GM12878 (cell line): Measurements from ENCODE around the gene SNAPIN. TPM values are rescaled to one million over a fixed set of nuclear protein-coding genes. Genes with fewer than 3 reads are reported as not detected.

Experiments
- ATAC-seq: fragments of 200-7000 bp; cut with Tn5 transposase; 3 replicates; pipeline ENCODE4 v1.9.1; 2020; ENCODE audit warnings: mild to moderate bottlenecking, moderate library complexity
- BruUV-seq: library from RNA; stranded (reverse); fragments of 400-500 nt; replicated peaks from 2 replicates; lab custom pipeline; 2021; lab: Mats Ljungman, UMichigan
- CTCF ChIA-PET: fragments of 300-600 bp; sonication (Branson Sonifier 250); formaldehyde crosslinking; extraction: SDS; loops from one replicate; lab custom pipeline; 2021; ENCODE audit warnings: inconsistent platforms; lab: Yijun Ruan, JAX
- POLR2A ChIA-PET: fragments of 350-600 bp; formaldehyde crosslinking; extraction: SDS; loops from one replicate; lab custom pipeline; 2021; ENCODE audit warnings: inconsistent platforms; lab: Charles Lee
- RAD21 ChIA-PET: fragments of 300-600 bp; sonication (Branson Sonifier 250); formaldehyde crosslinking; loops from one replicate; lab custom pipeline; 2023; ENCODE audit warnings: antibody characterized with exemption; ENCODE audit not compliant: unreplicated experiment; lab: Charles Lee
- SMC1A ChIA-PET: fragments of 300-600 bp; sonication (Branson Sonifier 250); formaldehyde crosslinking; loops from one replicate; lab custom pipeline; 2023; ENCODE audit not compliant: unreplicated experiment, uncharacterized antibody; lab: Charles Lee
- DNase-seq: peaks from one replicate; pipeline ENCODE4 v3.0.0-alpha.2; 2011; ENCODE audit warnings: low read depth, low spot score
- FAIRE-seq: peaks from 3 replicates; lab custom pipeline; 2011; peaks lifted over from hg19 to GRCh38; lab: Jason Lieb, UNC
- H2AFZ ChIP-seq: 2 replicates; pipeline ENCODE4 v1.6.0; 2011; ENCODE audit warnings: low read depth, low read length, control low read depth; ENCODE audit not compliant: control insufficient read depth
- H3K27ac ChIP-seq: 2 replicates; pipeline ENCODE4 v1.5.1; 2011; ENCODE audit warnings: control low read depth; ENCODE audit not compliant: control insufficient read depth, insufficient read depth
- H3K27me3 ChIP-seq, 2 experiments: replicated peaks in 1 of 2; 2 replicates each; pipeline versions ENCODE4 v1.6.0 to v1.6.1; 2011; ENCODE audit warnings: low read length in 1 of 2; ENCODE audit not compliant: control insufficient read depth in 2 of 2, insufficient read depth in 2 of 2
- H3K36me3 ChIP-seq, 2 experiments: 2 replicates each; pipeline ENCODE4 v1.5.1; 2011; ENCODE audit warnings: low read length in 1 of 2; ENCODE audit not compliant: control insufficient read depth in 2 of 2, insufficient read depth in 2 of 2
- H3K4me1 ChIP-seq: 2 replicates; pipeline ENCODE4 v1.6.1; 2011; ENCODE audit warnings: mild to moderate bottlenecking, low read length, moderate library complexity, mixed read lengths; ENCODE audit not compliant: control insufficient read depth, insufficient read depth
- H3K4me2 ChIP-seq: 2 replicates; pipeline ENCODE4 v1.6.0; 2011; ENCODE audit warnings: control low read depth; ENCODE audit not compliant: control insufficient read depth, insufficient read depth
- H3K4me3 ChIP-seq: fragments of 200-600 bp; sonication (generic); 2 replicates; pipeline ENCODE4 v1.5.1; 2016
- H3K79me2 ChIP-seq: 2 replicates; pipeline ENCODE4 v1.6.0; 2011; ENCODE audit warnings: low read length; ENCODE audit not compliant: control insufficient read depth, insufficient read depth
- H3K9ac ChIP-seq: 2 replicates; pipeline ENCODE4 v1.8.0; 2011; ENCODE audit warnings: low read length, control low read depth, mixed read lengths; ENCODE audit not compliant: control insufficient read depth, insufficient read depth
- H3K9me3 ChIP-seq: replicated peaks from 3 replicates; pipeline ENCODE4 v1.5.1; 2011; ENCODE audit warnings: mild to moderate bottlenecking, low read length; ENCODE audit not compliant: control insufficient read depth, insufficient read depth
- H4K20me1 ChIP-seq: 2 replicates; pipeline ENCODE4 v1.6.0; 2011; ENCODE audit not compliant: control insufficient read depth, insufficient read depth
- ATF7 ChIP-seq: fragments of 450-650 bp; IDR thresholded peaks from 2 replicates; pipeline ENCODE4 v1.6.1; 2016; ENCODE audit warnings: low read depth, mild to moderate bottlenecking
- CHD4 ChIP-seq: fragments of 200-600 bp; sonication (generic); IDR thresholded peaks from 2 replicates; pipeline ENCODE4 v1.6.1; 2016; ENCODE audit warnings: mild to moderate bottlenecking
- CREM ChIP-seq: IDR thresholded peaks from 2 replicates; pipeline ENCODE4 v1.6.1; 2014; ENCODE audit warnings: antibody characterized with exemption, low read depth
- ETV6 ChIP-seq, 2 experiments: fragments of 450-650 bp in 1 of 2; IDR thresholded peaks in 1 of 2; conservative IDR thresholded peaks in 1 of 2; 2 replicates each; pipeline ENCODE4 v1.6.1; 2014; ENCODE audit warnings: antibody characterized with exemption in 1 of 2, borderline replicate concordance in 1 of 2, low read depth in 1 of 2, mild to moderate bottlenecking in 1 of 2, moderate library complexity in 1 of 2
- FOXK2 ChIP-seq: fragments of 450-650 bp; IDR thresholded peaks from 2 replicates; pipeline ENCODE4 v1.6.1; 2017; ENCODE audit warnings: mild to moderate bottlenecking, moderate library complexity
- KLF5 ChIP-seq: fragments of 450-650 bp; IDR thresholded peaks from 2 replicates; pipeline ENCODE4 v1.6.1; 2014; ENCODE audit warnings: mild to moderate bottlenecking; ENCODE audit not compliant: partially characterized antibody
- NFIC ChIP-seq: IDR thresholded peaks from 2 replicates; pipeline ENCODE4 v1.6.1; 2012; ENCODE audit warnings: low read depth, mild to moderate bottlenecking, inconsistent platforms, low read length, moderate library complexity
- RFX5 ChIP-seq: IDR thresholded peaks from 2 replicates; pipeline ENCODE4 v1.6.1; 2011; ENCODE audit warnings: low read depth, low read length, improper control_type of control experiment
- SMAD1 ChIP-seq: fragments of 450-650 bp; IDR thresholded peaks from 2 replicates; pipeline ENCODE4 v1.6.1; 2018; ENCODE audit warnings: mild to moderate bottlenecking, low read depth; ENCODE audit not compliant: partially characterized antibody
- TCF7 ChIP-seq: IDR thresholded peaks from 2 replicates; pipeline ENCODE4 v1.6.1; 2014; ENCODE audit warnings: antibody characterized with exemption, borderline replicate concordance
- WGBS: methylation state at CpG from one replicate; pipeline ENCODE4 v1.1.6; 2016; ENCODE audit warnings: low lambda C conversion rate; ENCODE audit not compliant: insufficient replicate concordance, insufficient coverage; ENCODE audit errors: missing lambda C conversion rate; 5-methylcytosine and 5-hydroxymethylcytosine counted together
- in situ Hi-C: fragments of 300-500 bp; cut with MboI; formaldehyde crosslinking; loops from 9 replicates; pipeline ENCODE4 v1.14.3; 2018; ENCODE audit warnings: mixed read lengths
- intact Hi-C: fragments of 100-400 bp; cut with micrococcal nuclease; formaldehyde crosslinking; loops from one replicate; pipeline ENCODE4 v1.14.2; 2022; ENCODE audit not compliant: unreplicated experiment
- polyA plus RNA-seq, 11 experiments: library from polyadenylated mRNA; depleted of rRNA in 4 of 11; unstranded in 6 of 11; stranded (reverse) in 5 of 11; fragments of >200 nt; fragmentation: Nextera tagmentation in 4 of 11; fragmentation: Illumina TruSeq in 1 of 11; extraction: Ambion mirVana in 4 of 11; extraction: Trizol in 1 of 11; gene quantifications; 1 replicate in 1 of 11; 2 replicates in 10 of 11; pipeline versions ENCODE4 v1.2.1 to v1.2.3, GENCODE V29; 2011 to 2016; ENCODE audit warnings: inconsistent platforms in 2 of 11, missing spikeins in 2 of 11, low read depth in 1 of 11
- total RNA-seq, 4 experiments: library from RNA; depleted of rRNA in 3 of 4; stranded (reverse); fragments of >200 nt in 3 of 4; fragmentation: Illumina TruSeq in 1 of 4; extraction: Trizol in 1 of 4; gene quantifications; 2 replicates each; pipeline versions ENCODE4 v1.2.1 to v1.2.3, GENCODE V29; 2013 to 2021
- TF ChIP-seq, protein P1 (sequence below): fragments of 450-650 bp; formaldehyde crosslinking; IDR thresholded peaks from 2 replicates; pipeline ENCODE4 v1.5.0; 2022; ENCODE audit warnings: mild to moderate bottlenecking, missing genetic modification characterization
- TF ChIP-seq, protein P2 (sequence below): IDR thresholded peaks from 2 replicates; pipeline ENCODE4 v1.6.1; 2011; ENCODE audit warnings: low read depth, mild to moderate bottlenecking, low read length, moderate library complexity, borderline replicate concordance; ENCODE audit errors: extremely low read depth

The SNAPIN gene
- total and polyA plus RNA-seq, 10 of the 15 experiments (the other 5 are each of a cell fraction or from before 2014, with no cell fraction given), result 12.4 to 78.1 (median 38.6) TPM

DNA sequence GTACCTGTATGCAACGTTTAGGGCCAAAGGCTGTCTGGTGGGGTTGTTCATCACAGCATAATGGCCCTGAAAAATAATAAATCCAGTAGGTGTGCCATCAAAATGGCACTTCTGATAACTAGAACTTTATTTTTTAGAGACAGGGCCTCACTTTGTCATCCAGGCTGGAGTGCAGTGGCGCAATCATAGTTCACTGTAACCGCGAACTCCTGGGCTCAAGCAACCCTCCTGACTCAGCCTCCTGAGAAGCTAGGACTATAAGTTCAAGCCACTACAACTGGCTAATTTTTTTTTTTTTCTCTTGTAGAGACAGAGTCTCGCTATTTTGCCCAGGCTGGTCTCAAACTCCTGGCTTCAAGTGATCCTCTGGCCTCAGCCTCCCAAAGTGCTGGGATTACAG lies 4.7 kb downstream of the SNAPIN start:
- ChIA-PET RAD21 (no interaction called here), POLR2A (no interaction called here)

DNA sequence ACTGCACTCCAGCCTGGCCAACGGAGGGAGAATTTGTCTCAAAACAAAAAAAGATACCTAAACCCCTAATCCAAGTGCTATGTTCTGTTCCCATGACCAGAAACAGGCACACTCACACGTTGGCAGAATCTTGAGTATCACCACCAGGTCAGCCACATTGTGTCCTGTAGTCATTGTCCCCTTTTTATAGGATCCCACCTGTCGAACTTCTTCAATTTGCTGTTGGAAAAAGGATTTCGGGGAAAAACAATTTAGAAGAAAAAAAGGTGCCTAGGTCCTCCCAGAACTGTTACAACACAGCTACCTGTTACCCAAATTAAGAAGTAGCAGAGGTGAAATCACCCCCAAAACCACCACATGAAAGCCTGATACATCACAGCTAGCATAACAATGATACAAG lies 8.9 kb downstream of the SNAPIN start:
- WGBS, result 86% methylated on average over 4 of the region's 4 CpGs
- DNase-seq (no peak), ATAC-seq (no peak), FAIRE-seq (no peak)
- BruUV-seq, result no TSS peak
- peaks cover 12 to 45% of the 10 kb centered on the region in 2 experiments for H3K36me3 ChIP-seq
- TF ChIP-seq NFIC (no peak), RFX5 (no peak), CHD4 (no peak), ETV6 (conservative IDR thresholded peaks at IDR 0.05 in 1 of 2, IDR thresholded peaks at IDR 0.05 in 1 of 2; ENCODE audit: borderline replicate concordance in 1 of 2, low read depth in 1 of 2) (no peak), ATF7 (no peak), FOXK2 (no peak), KLF5 (no peak)
- TF ChIP-seq, protein P1, sequence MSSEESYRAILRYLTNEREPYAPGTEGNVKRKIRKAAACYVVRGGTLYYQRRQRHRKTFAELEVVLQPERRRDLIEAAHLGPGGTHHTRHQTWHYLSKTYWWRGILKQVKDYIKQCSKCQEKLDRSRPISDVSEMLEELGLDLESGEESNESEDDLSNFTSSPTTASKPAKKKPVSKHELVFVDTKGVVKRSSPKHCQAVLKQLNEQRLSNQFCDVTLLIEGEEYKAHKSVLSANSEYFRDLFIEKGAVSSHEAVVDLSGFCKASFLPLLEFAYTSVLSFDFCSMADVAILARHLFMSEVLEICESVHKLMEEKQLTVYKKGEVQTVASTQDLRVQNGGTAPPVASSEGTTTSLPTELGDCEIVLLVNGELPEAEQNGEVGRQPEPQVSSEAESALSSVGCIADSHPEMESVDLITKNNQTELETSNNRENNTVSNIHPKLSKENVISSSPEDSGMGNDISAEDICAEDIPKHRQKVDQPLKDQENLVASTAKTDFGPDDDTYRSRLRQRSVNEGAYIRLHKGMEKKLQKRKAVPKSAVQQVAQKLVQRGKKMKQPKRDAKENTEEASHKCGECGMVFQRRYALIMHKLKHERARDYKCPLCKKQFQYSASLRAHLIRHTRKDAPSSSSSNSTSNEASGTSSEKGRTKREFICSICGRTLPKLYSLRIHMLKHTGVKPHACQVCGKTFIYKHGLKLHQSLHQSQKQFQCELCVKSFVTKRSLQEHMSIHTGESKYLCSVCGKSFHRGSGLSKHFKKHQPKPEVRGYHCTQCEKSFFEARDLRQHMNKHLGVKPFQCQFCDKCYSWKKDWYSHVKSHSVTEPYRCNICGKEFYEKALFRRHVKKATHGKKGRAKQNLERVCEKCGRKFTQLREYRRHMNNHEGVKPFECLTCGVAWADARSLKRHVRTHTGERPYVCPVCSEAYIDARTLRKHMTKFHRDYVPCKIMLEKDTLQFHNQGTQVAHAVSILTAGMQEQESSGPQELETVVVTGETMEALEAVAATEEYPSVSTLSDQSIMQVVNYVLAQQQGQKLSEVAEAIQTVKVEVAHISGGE (CRISPR knock-in tag), result no peak
- TF ChIP-seq, protein P2, sequence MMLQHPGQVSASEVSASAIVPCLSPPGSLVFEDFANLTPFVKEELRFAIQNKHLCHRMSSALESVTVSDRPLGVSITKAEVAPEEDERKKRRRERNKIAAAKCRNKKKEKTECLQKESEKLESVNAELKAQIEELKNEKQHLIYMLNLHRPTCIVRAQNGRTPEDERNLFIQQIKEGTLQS, result no peak
- ChIA-PET CTCF (interaction anchor here (2.0 to 7.5 kb wide), 3 partner anchors 8 to 96 kb away, joined by 5 to 43 read pairs (median 5); partner anchors contain the start of gene CHTOP), SMC1A (interaction anchor here (0.8 to 1.8 kb wide), 4 partner anchors 9 to 319 kb away, joined by 3 to 5 read pairs (median 3); partner anchors contain the start of gene SNAPIN), POLR2A (interaction anchor here (1.4 kb wide), 1 partner anchor 33 kb away, joined by 4 read pairs; the partner anchor contains the start of gene CHTOP), RAD21 (interaction anchor here (1.2 kb wide), 1 partner anchor 95 kb away, joined by 3 read pairs; no protein-coding TSS in a partner anchor)
- peaks cover 4% of the 10 kb centered on the region; the same call in 1 of the 2 replicates for H3K4me1 ChIP-seq
- no peaks in the 10 kb centered on the region for H3K9me3 ChIP-seq
- no peaks in the 10 kb centered on the region for H3K27me3 ChIP-seq
- H3K79me2 ChIP-seq, result peaks cover 24% of the 10 kb centered on the region
- no peak overlapping the region for H3K27ac ChIP-seq
- H4K20me1 ChIP-seq, result no peaks in the 10 kb centered on the region
- in situ Hi-C loops (no loop called here), intact Hi-C loops (no loop called here)
- H3K4me3 ChIP-seq, result no peak overlapping the region
- peak overlapping the region; percentile 2; the same call in 1 of the 2 replicates for H3K4me2 ChIP-seq
- H3K9ac ChIP-seq, result no peak overlapping the region
- no peak overlapping the region for H2AFZ ChIP-seq

More for the DNA sequence above, 4.7 kb downstream of the SNAPIN start:
- H3K9me3 ChIP-seq, result no peaks in the 10 kb centered on the region
- no peak for DNase-seq
- 99% methylated on average over 5 of the region's 5 CpGs for WGBS
- TF ChIP-seq CREM (no peak), SMAD1 (no peak), TCF7 (no peak)
- no peak overlapping the region for H3K4me2 ChIP-seq
- H3K27me3 ChIP-seq, result no peaks in the 10 kb centered on the region
- H3K27ac ChIP-seq, result no peak overlapping the region
- no peak overlapping the region for H3K9ac ChIP-seq
- H3K79me2 ChIP-seq, result peaks cover 14% of the 10 kb centered on the region
- peaks cover 6% of the 10 kb centered on the region; the same call in 1 of the 2 replicates for H3K4me1 ChIP-seq
- ChIA-PET CTCF (interaction anchor here (0.8 kb wide), 1 partner anchor 47 kb away, joined by 3 read pairs; the partner anchor contains the start of gene S100A14), SMC1A (no interaction called here)
- ATAC-seq, result no peak
- in situ Hi-C loops (no loop called here), intact Hi-C loops (no loop called here)
- BruUV-seq, result no TSS peak
- H2AFZ ChIP-seq, result no peak overlapping the region
- H3K36me3 ChIP-seq, result peaks cover 19 to 58% of the 10 kb centered on the region in 2 experiments
- no peak for FAIRE-seq
- H3K4me3 ChIP-seq, result no peak overlapping the region
- no peaks in the 10 kb centered on the region for H4K20me1 ChIP-seq
